HepG2 (cell line): ENCODE data around the gene PCSK6. TPM values are rescaled to one million over a fixed set of nuclear protein-coding genes. Genes with fewer than 3 reads are reported as not detected.

Experiments used
- ATAC-seq: fragments of 200-7000 bp; cut with Tn5 transposase; 3 replicates; pipeline ENCODE4 v1.9.1; 2020; ENCODE audit warnings: mild to moderate bottlenecking, moderate library complexity
- BruUV-seq: library from RNA; stranded (reverse); fragments of 400-500 nt; replicated peaks from 2 replicates; lab custom pipeline; 2021; lab: Mats Ljungman, UMichigan
- CTCF ChIA-PET: fragments of 300-600 bp; formaldehyde crosslinking; extraction: SDS; loops from one replicate; lab custom pipeline; 2021; ENCODE audit warnings: low total read pairs, inconsistent platforms, low intra/inter-chr PET ratio; lab: Yijun Ruan, JAX
- POLR2A ChIA-PET: fragments of 350-600 bp; sonication (Branson Sonifier 250); formaldehyde crosslinking; loops from one replicate; lab custom pipeline; 2020; ENCODE audit warnings: antibody characterized with exemption, inconsistent platforms; lab: Yijun Ruan, JAX
- DNase-seq: peaks from one replicate; pipeline ENCODE4 v3.0.0-alpha.2; 2015; ENCODE audit warnings: low spot score
- FAIRE-seq: peaks from 3 replicates; lab custom pipeline; 2011; peaks lifted over from hg19 to GRCh38; lab: Jason Lieb, UNC
- H2AFZ ChIP-seq: one replicate; pipeline ENCODE4 v1.6.1; 2011; ENCODE audit warnings: low read length, inconsistent platforms
- H3K27ac ChIP-seq: fragments of 300-600 bp; 3 replicates; pipeline ENCODE4 v1.8.0; 2011; ENCODE audit warnings: mixed run types, mild to moderate bottlenecking, mixed read lengths, low read length, inconsistent platforms; ENCODE audit not compliant: insufficient read depth; ENCODE audit errors: extremely low read length
- H3K27me3 ChIP-seq, 2 experiments: fragments of 200-600 bp in 1 of 2; 2 replicates in 1 of 2; 3 replicates in 1 of 2; pipeline versions ENCODE4 v1.6.0 to v1.8.0; 2011; ENCODE audit warnings: low read length in 2 of 2, mild to moderate bottlenecking in 2 of 2, moderate library complexity in 2 of 2, inconsistent platforms in 1 of 2; ENCODE audit not compliant: insufficient read depth in 2 of 2, control insufficient read depth in 1 of 2
- H3K36me3 ChIP-seq, 2 experiments: fragments of 200-600 bp in 1 of 2; replicated peaks in 1 of 2; 2 replicates in 1 of 2; 3 replicates in 1 of 2; pipeline versions ENCODE4 v1.5.1 to v1.8.0; 2011; ENCODE audit warnings: low read length in 2 of 2, inconsistent platforms in 1 of 2; ENCODE audit not compliant: insufficient read depth in 2 of 2, control insufficient read depth in 1 of 2
- H3K4me1 ChIP-seq: 2 replicates; pipeline ENCODE4 v1.5.1; 2012; ENCODE audit warnings: low read length, inconsistent platforms; ENCODE audit not compliant: insufficient read depth
- H3K4me2 ChIP-seq: 2 replicates; pipeline ENCODE4 v1.6.0; 2011; ENCODE audit warnings: low read depth, low read length, inconsistent platforms
- H3K4me3 ChIP-seq, 3 experiments: fragments of 200-600 bp in 1 of 3; sonication (generic), shearing (Covaris generic) in 1 of 3; replicated peaks in 1 of 3; 2 replicates each; pipeline ENCODE4 v1.5.1; 2011 to 2016; ENCODE audit warnings: low read length in 3 of 3, inconsistent platforms in 2 of 3, low read depth in 2 of 3, mild to moderate bottlenecking in 2 of 3, control low read depth in 1 of 3, mixed read lengths in 1 of 3; ENCODE audit not compliant: insufficient read depth in 1 of 3
- H3K79me2 ChIP-seq: one replicate; pipeline ENCODE4 v1.6.1; 2011; ENCODE audit warnings: low read length, inconsistent platforms; ENCODE audit not compliant: insufficient read depth
- H3K9ac ChIP-seq: 2 replicates; pipeline ENCODE4 v1.6.0; 2011; ENCODE audit warnings: mild to moderate bottlenecking, low read depth, low read length, inconsistent platforms; ENCODE audit not compliant: insufficient read depth
- H3K9me3 ChIP-seq: 2 replicates; pipeline ENCODE4 v1.5.1; 2012; ENCODE audit warnings: mild to moderate bottlenecking, low read length
- H4K20me1 ChIP-seq: 2 replicates; pipeline ENCODE4 v1.6.0; 2011; ENCODE audit warnings: inconsistent platforms, mild to moderate bottlenecking, low read length, moderate library complexity; ENCODE audit not compliant: insufficient read depth
- CBX1 ChIP-seq: IDR thresholded peaks from one replicate; pipeline ENCODE4 v1.6.1; 2016; ENCODE audit warnings: antibody characterized with exemption, low read depth
- FOSL2 ChIP-seq: sonication (generic); formaldehyde crosslinking; IDR thresholded peaks from 2 replicates; pipeline ENCODE4 v1.4.0; 2020; ENCODE audit warnings: missing genetic modification reagents
- HMG20A ChIP-seq: IDR thresholded peaks from 2 replicates; pipeline ENCODE4 v1.6.1; 2016; ENCODE audit warnings: borderline replicate concordance
- HMGXB4 ChIP-seq, 2 experiments: sonication (generic) in 1 of 2; formaldehyde crosslinking in 1 of 2; IDR thresholded peaks; 2 replicates each; pipeline versions ENCODE4 v1.4.0 to v1.6.1; 2018 to 2020; ENCODE audit warnings: missing genetic modification reagents in 2 of 2, borderline replicate concordance in 1 of 2, low read depth in 1 of 2, mild to moderate bottlenecking in 1 of 2, missing biosample characterization in 1 of 2
- PHF21A ChIP-seq: sonication (generic); formaldehyde crosslinking; IDR thresholded peaks from 2 replicates; pipeline ENCODE4 v1.5.0; 2020; ENCODE audit warnings: mild to moderate bottlenecking, missing genetic modification reagents
- SALL1 ChIP-seq: sonication (generic); formaldehyde crosslinking; IDR thresholded peaks from 2 replicates; pipeline ENCODE4 v1.8.0; 2022; ENCODE audit warnings: mild to moderate bottlenecking, missing genetic modification reagents
- TMF1 ChIP-seq: sonication (generic); formaldehyde crosslinking; IDR thresholded peaks from 2 replicates; pipeline ENCODE4 v1.8.1; 2022; ENCODE audit warnings: low read depth, missing genetic modification reagents
- ZFYVE20 ChIP-seq: sonication (generic); formaldehyde crosslinking; IDR thresholded peaks from 2 replicates; pipeline ENCODE4 v1.8.0; 2023; ENCODE audit warnings: low read depth, mild to moderate bottlenecking, moderate library complexity, missing genetic modification reagents, borderline replicate concordance
- ZNF317 ChIP-seq: sonication (generic); formaldehyde crosslinking; IDR thresholded peaks from 2 replicates; pipeline ENCODE4 v1.5.0; 2020; ENCODE audit warnings: mild to moderate bottlenecking, missing genetic modification reagents
- ZNF577 ChIP-seq: sonication (generic); formaldehyde crosslinking; IDR thresholded peaks from 2 replicates; pipeline ENCODE4 v1.4.0; 2020; ENCODE audit warnings: mild to moderate bottlenecking, low read depth, missing genetic modification reagents, borderline replicate concordance
- ZNF616 ChIP-seq: sonication (generic); formaldehyde crosslinking; IDR thresholded peaks from 2 replicates; pipeline ENCODE4 v1.5.0; 2020; ENCODE audit warnings: low read depth, mild to moderate bottlenecking, missing genetic modification reagents
- ZNF800 ChIP-seq: sonication (generic); formaldehyde crosslinking; IDR thresholded peaks from 2 replicates; pipeline ENCODE4 v1.4.0; 2020; ENCODE audit warnings: missing genetic modification reagents
- WGBS: methylation state at CpG from one replicate; pipeline ENCODE4 v1.1.6; 2017; ENCODE audit warnings: low lambda C conversion rate; 5-methylcytosine and 5-hydroxymethylcytosine counted together
- in situ Hi-C: cut with HindIII; loops from 2 replicates; pipeline ENCODE4 v1.10.0; 2017; ENCODE audit warnings: low pct_unique_long_range_greater_than_20kb; ENCODE audit not compliant: extremely low pct_ligation_motif_present
- intact Hi-C: fragments of 100-400 bp; cut with micrococcal nuclease; formaldehyde crosslinking; loops from one replicate; pipeline ENCODE4 v1.10.0; 2022; ENCODE audit not compliant: unreplicated experiment
- polyA plus RNA-seq, 8 experiments: library from polyadenylated mRNA; depleted of rRNA in 3 of 8; stranded (reverse) in 7 of 8; unstranded in 1 of 8; fragments of >200 nt; fragmentation: Illumina TruSeq in 4 of 8; extraction: Trizol in 4 of 8; gene quantifications; 2 replicates each; pipeline versions ENCODE4 v1.2.1 to v1.2.3, GENCODE V29; 2011 to 2016; ENCODE audit warnings: low read depth in 4 of 8, missing spikeins in 1 of 8, mixed read lengths in 1 of 8; ENCODE audit not compliant: insufficient read depth in 1 of 8
- total RNA-seq, 5 experiments: library from RNA; depleted of rRNA; stranded (reverse); fragments of >200 nt; fragmentation: Illumina TruSeq; extraction: Trizol; gene quantifications; 2 replicates each; pipeline ENCODE4 v1.2.3, GENCODE V29; 2016; ENCODE audit warnings: low read depth in 1 of 5
- TF ChIP-seq, protein P1 (sequence below): sonication (generic); formaldehyde crosslinking; conservative IDR thresholded peaks from 2 replicates; pipeline ENCODE4 v1.8.0; 2022; ENCODE audit warnings: low read depth, missing genetic modification reagents

The PCSK6 gene
- total and polyA plus RNA-seq, 2 of the 13 experiments (the other 11 are each of a cell fraction or from before 2014, with no cell fraction given), result 56.5 to 155 TPM

GRCh38 chr15:101347454-101347853 lies 142.1 kb downstream of the PCSK6 start (continued):
- TF ChIP-seq, protein P1, sequence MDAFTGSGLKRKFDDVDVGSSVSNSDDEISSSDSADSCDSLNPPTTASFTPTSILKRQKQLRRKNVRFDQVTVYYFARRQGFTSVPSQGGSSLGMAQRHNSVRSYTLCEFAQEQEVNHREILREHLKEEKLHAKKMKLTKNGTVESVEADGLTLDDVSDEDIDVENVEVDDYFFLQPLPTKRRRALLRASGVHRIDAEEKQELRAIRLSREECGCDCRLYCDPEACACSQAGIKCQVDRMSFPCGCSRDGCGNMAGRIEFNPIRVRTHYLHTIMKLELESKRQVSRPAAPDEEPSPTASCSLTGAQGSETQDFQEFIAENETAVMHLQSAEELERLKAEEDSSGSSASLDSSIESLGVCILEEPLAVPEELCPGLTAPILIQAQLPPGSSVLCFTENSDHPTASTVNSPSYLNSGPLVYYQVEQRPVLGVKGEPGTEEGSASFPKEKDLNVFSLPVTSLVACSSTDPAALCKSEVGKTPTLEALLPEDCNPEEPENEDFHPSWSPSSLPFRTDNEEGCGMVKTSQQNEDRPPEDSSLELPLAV (CRISPR knock-in tag), result no peak
- TF ChIP-seq ZNF317 (CRISPR knock-in tag), result 0 out of 2 replicates have a peak, but pooled peaks have one; percentile 36

GRCh38 chr15:101346928-101347327 lies 142.6 kb downstream of the PCSK6 start:
- no peak for FAIRE-seq
- H3K27me3 ChIP-seq, result no peaks in the 10 kb centered on the region
- peaks cover 10 to 45% of the 10 kb centered on the region in 2 experiments for H3K36me3 ChIP-seq
- no peaks in the 10 kb centered on the region for H3K79me2 ChIP-seq
- ChIA-PET CTCF (no interaction called here), POLR2A (no interaction called here)
- H3K4me2 ChIP-seq, result no peak overlapping the region
- BruUV-seq, result no TSS peak
- 95% methylated on average over 5 of the region's 5 CpGs for WGBS
- in situ Hi-C loops, result no loop called here
- no peak overlapping the region for H2AFZ ChIP-seq
- intact Hi-C loops, result no loop called here
- H3K9ac ChIP-seq, result no peak overlapping the region
- TF ChIP-seq TMF1 (CRISPR knock-in tag) (no peak), ZFYVE20 (CRISPR knock-in tag) (no peak), ZNF616 (CRISPR knock-in tag) (no peak), FOSL2 (CRISPR knock-in tag) (no peak), ZNF577 (no peak), ZNF800 (CRISPR knock-in tag) (no peak), HMGXB4 (CRISPR knock-in tag; IDR thresholded peaks at IDR 0.05; ENCODE audit: borderline replicate concordance in 1 of 2, low read depth in 1 of 2) (no peak), HMG20A (CRISPR knock-in tag) (no peak), CBX1 (no peak), PHF21A (CRISPR knock-in tag) (no peak), SALL1 (no peak)
- ATAC-seq, result no peak
- DNase-seq, result no peak
- no peak overlapping the region for H3K27ac ChIP-seq
- H4K20me1 ChIP-seq, result no peaks in the 10 kb centered on the region
- no peak overlapping the region for H3K4me3 ChIP-seq
- H3K4me1 ChIP-seq, result no peaks in the 10 kb centered on the region
- H3K9me3 ChIP-seq, result no peaks in the 10 kb centered on the region
